ENCODE measurements around the gene DNAJC12.
"Not testable (repeated sequence)": the region's sequence is repeated elsewhere in the genome, so short reads cannot be mapped to it uniquely, and the experiment has no call there.

DNAJC12 gene

GRCh38 chr10:67794256-67794655 is 43.7 kb downstream of the DNAJC12 start:
- no peak for DNase-seq (ENCODE audit: extremely low read depth in 1 of 2, low read depth in 1 of 2)

- DNase-seq (ENCODE audit: extremely low read depth in 1 of 2, low read depth in 1 of 2): no peak
These were observed 44.7 kb downstream of the DNAJC12 start for GRCh38 chr10:67793313-67793712.

GRCh38 chr10:67792653-67793052 is 45.3 kb downstream of the DNAJC12 start:
- DNase-seq (ENCODE audit: extremely low read depth in 1 of 2, low read depth in 1 of 2): no peak

- DNase-seq (ENCODE audit: extremely low read depth in 1 of 2, low read depth in 1 of 2): no peak
These were observed 47.2 kb downstream of the DNAJC12 start for GRCh38 chr10:67790534-67791408.

- no peak for DNase-seq (ENCODE audit: extremely low read depth in 1 of 2, low read depth in 1 of 2)
These were observed 48.2 kb downstream of the DNAJC12 start for GRCh38 chr10:67789769-67790168.

- DNase-seq (ENCODE audit: extremely low read depth in 1 of 2, low read depth in 1 of 2): peak; percentile 50 to 70
These were observed 49.7 kb downstream of the DNAJC12 start for GRCh38 chr10:67788028-67788886.

- DNase-seq (ENCODE audit: extremely low read depth in 1 of 2, low read depth in 1 of 2): peak in 1 of 2 donors; percentile 11
These were observed 52.9 kb downstream of the DNAJC12 start for GRCh38 chr10:67785098-67785497.

GRCh38 chr10:67784474-67784873 is 53.5 kb downstream of the DNAJC12 start:
- DNase-seq (ENCODE audit: extremely low read depth in 1 of 2, low read depth in 1 of 2): no peak

GRCh38 chr10:67783606-67784294 is 54.2 kb downstream of the DNAJC12 start:
- DNase-seq (ENCODE audit: extremely low read depth in 1 of 2, low read depth in 1 of 2): no peak

- no peak for DNase-seq (ENCODE audit: extremely low read depth in 1 of 2, low read depth in 1 of 2)
These were observed 55.5 kb downstream of the DNAJC12 start for GRCh38 chr10:67782530-67782929.

- DNase-seq (ENCODE audit: extremely low read depth in 1 of 2, low read depth in 1 of 2): no peak
These were observed 57.0 kb downstream of the DNAJC12 start for GRCh38 chr10:67780759-67781538.

- DNase-seq (ENCODE audit: extremely low read depth in 1 of 2, low read depth in 1 of 2): not testable (repeated sequence)
These were observed 57.8 kb downstream of the DNAJC12 start for GRCh38 chr10:67780204-67780621.

GRCh38 chr10:67779465-67780203 is 58.4 kb downstream of the DNAJC12 start:
- DNase-seq (ENCODE audit: extremely low read depth in 1 of 2, low read depth in 1 of 2): peak in 1 of 2 donors; percentile 24

- no peak for DNase-seq (ENCODE audit: extremely low read depth in 1 of 2, low read depth in 1 of 2)
These were observed 61.6 kb downstream of the DNAJC12 start for GRCh38 chr10:67776371-67776770.

GRCh38 chr10:67775279-67775678 is 62.7 kb downstream of the DNAJC12 start:
- DNase-seq (ENCODE audit: extremely low read depth in 1 of 2, low read depth in 1 of 2): no peak

- DNase-seq (ENCODE audit: extremely low read depth in 1 of 2, low read depth in 1 of 2): no peak
These were observed 65.0 kb downstream of the DNAJC12 start for GRCh38 chr10:67772894-67773511.

GRCh38 chr10:67772151-67772550 is 65.8 kb downstream of the DNAJC12 start:
- no peak for DNase-seq (ENCODE audit: extremely low read depth in 1 of 2, low read depth in 1 of 2)

GRCh38 chr10:67771200-67771599 is 66.8 kb downstream of the DNAJC12 start:
- DNase-seq (ENCODE audit: extremely low read depth in 1 of 2, low read depth in 1 of 2): no peak

GRCh38 chr10:67770537-67770936 is 67.5 kb downstream of the DNAJC12 start:
- no peak for DNase-seq (ENCODE audit: extremely low read depth in 1 of 2, low read depth in 1 of 2)
